WTC11 (cell line): ENCODE results near the gene GRIK2.

Experiments
- KAT7 ChIP-seq: sonication (generic); formaldehyde crosslinking; IDR thresholded peaks from 2 replicates; pipeline ENCODE4 v1.8.1; 2023; ENCODE audit warnings: missing genetic modification reagents, mild to moderate bottlenecking, borderline replicate concordance
- ZNF232 ChIP-seq: sonication (generic); formaldehyde crosslinking; IDR thresholded peaks from 2 replicates; pipeline ENCODE4 v1.8.0; 2022; ENCODE audit warnings: mild to moderate bottlenecking, missing genetic modification reagents
- TF ChIP-seq, protein P1 (sequence below): fragments of 200-600 bp; IDR thresholded peaks from 2 replicates; pipeline ENCODE4 v1.8.0; 2022; ENCODE audit warnings: antibody characterized with exemption

- TF ChIP-seq, protein P1, sequence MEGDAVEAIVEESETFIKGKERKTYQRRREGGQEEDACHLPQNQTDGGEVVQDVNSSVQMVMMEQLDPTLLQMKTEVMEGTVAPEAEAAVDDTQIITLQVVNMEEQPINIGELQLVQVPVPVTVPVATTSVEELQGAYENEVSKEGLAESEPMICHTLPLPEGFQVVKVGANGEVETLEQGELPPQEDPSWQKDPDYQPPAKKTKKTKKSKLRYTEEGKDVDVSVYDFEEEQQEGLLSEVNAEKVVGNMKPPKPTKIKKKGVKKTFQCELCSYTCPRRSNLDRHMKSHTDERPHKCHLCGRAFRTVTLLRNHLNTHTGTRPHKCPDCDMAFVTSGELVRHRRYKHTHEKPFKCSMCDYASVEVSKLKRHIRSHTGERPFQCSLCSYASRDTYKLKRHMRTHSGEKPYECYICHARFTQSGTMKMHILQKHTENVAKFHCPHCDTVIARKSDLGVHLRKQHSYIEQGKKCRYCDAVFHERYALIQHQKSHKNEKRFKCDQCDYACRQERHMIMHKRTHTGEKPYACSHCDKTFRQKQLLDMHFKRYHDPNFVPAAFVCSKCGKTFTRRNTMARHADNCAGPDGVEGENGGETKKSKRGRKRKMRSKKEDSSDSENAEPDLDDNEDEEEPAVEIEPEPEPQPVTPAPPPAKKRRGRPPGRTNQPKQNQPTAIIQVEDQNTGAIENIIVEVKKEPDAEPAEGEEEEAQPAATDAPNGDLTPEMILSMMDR, result no peak
- TF ChIP-seq KAT7 (CRISPR knock-in tag) (no peak), ZNF232 (no peak)
These were observed 116.0 kb downstream of the GRIK2 start for GRCh38 chr6:101509536-101509935.
